ENCODE measurements around the gene PDGFC. TPM values are rescaled to one million over a fixed set of nuclear protein-coding genes. Genes with fewer than 3 reads are reported as not detected.

PDGFC gene
- total and polyA plus RNA-seq, 4 experiments from 2014 or later = 0.29 TPM; not detected in 3

DNA sequence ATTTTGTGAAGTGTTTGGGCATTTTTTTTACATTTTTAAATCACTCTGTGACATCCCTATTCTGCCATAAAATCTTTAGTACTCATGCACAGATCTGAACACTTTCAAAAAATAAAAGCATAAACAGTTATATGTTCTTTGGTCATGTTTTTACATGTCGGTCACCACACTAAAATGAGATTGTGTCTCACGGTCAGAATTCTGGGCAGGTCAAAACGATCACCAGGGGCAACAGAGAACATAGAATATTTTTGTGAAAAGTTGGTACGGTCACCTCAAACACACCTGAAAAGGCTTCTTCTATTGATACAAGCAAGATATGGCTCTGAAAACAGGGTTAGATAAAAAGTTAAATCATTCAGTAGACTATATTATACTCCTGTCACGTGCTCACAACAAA, 189.1 kb downstream of the PDGFC start:
- POLR2A ChIA-PET (ENCODE audit: partially characterized antibody) = no interaction called here

DNA sequence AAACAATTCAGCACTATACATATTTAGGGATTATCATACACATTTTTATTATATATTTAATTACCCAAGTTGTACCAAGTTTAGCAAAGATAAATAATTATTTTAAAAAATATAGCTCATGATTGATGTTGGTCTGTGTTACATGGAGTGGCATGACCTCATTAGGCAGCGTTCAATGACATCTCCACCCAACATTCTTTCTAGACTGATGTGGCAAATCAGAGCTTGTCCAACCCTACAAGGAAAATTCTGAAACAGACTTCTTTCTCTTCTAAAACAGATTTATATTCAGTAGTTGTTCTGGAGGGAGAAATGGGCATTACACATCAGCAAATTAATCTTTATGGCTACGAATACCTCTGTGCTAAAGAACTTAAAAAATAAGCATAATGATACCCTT, 189.7 kb downstream of the PDGFC start:
- intact Hi-C loops (cut with micrococcal nuclease) = no loop called here
- H3K36me3 Mint-ChIP-seq = no peaks in the 10 kb centered on the region
- no peaks in the 10 kb centered on the region for H3K27me3 Mint-ChIP-seq
- no peaks in the 10 kb centered on the region for H3K27me3 ChIP-seq (ENCODE audit: insufficient read depth, low read length)
- H3K4me3 Mint-ChIP-seq = no peak overlapping the region
- no peaks in the 10 kb centered on the region for H3K4me1 Mint-ChIP-seq
- no peak for DNase-seq
- no peaks in the 10 kb centered on the region for H3K9me3 ChIP-seq (ENCODE audit: control insufficient read depth in 1 of 2, low read length in 2 of 2)
- H3K27ac Mint-ChIP-seq = no peak overlapping the region
- no peak overlapping the region for H3K27ac ChIP-seq (ENCODE audit: low read depth, low read length)
- ChIA-PET POLR2A (ENCODE audit: partially characterized antibody) (no interaction called here), CTCF (ENCODE audit: partially characterized antibody) (no interaction called here)
- H3K4me1 ChIP-seq (ENCODE audit: insufficient read depth, low read length) = no peaks in the 10 kb centered on the region
- no peak overlapping the region for H3K4me3 ChIP-seq (ENCODE audit: low read length in 2 of 2)
- peaks cover 0 to 10% (median 3%) of the 10 kb centered on the region in 8 donors for H3K9me3 Mint-ChIP-seq
- no peaks in the 10 kb centered on the region for H3K36me3 ChIP-seq (ENCODE audit: insufficient read depth, low read length)

More for the DNA sequence above, 189.1 kb downstream of the PDGFC start:
- CTCF ChIA-PET (ENCODE audit: partially characterized antibody) = no interaction called here
- Mint-ChIP-seq H3K27ac (no peak overlapping the region), H3K4me3 (no peak overlapping the region), H3K9me3 (peaks cover 0 to 9% (median 2%) of the 10 kb centered on the region in 8 donors), H3K4me1 (no peaks in the 10 kb centered on the region), H3K27me3 (no peaks in the 10 kb centered on the region), H3K36me3 (no peaks in the 10 kb centered on the region)
- H3K36me3 ChIP-seq (ENCODE audit: insufficient read depth, low read length) = no peaks in the 10 kb centered on the region
- intact Hi-C loops (cut with micrococcal nuclease) = no loop called here
- no peaks in the 10 kb centered on the region for H3K4me1 ChIP-seq (ENCODE audit: insufficient read depth, low read length)
- no peak overlapping the region for H3K4me3 ChIP-seq (ENCODE audit: low read length in 2 of 2)
- H3K27ac ChIP-seq (ENCODE audit: low read depth, low read length) = no peak overlapping the region
- no peak for DNase-seq
- H3K9me3 ChIP-seq (ENCODE audit: control insufficient read depth in 1 of 2, low read length in 2 of 2) = no peaks in the 10 kb centered on the region
- no peaks in the 10 kb centered on the region for H3K27me3 ChIP-seq (ENCODE audit: insufficient read depth, low read length)

DNA sequence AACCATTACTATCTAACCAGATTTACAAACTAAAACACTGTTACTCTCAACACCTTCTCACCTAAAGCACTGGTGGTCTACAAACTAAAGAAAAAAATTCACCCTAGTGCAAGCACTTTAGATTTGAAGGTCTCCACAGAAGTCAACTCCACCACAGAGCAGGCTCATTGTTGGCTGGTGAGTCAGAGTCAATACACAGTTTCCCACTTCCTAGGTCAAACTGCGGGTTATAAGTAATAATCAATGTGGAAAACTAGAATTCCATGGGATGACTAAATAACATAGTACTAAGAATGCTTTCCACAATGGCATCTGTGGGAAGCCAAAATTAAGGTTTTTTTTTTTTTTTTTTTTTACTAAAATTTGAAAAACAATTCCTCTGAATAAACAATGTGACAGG, 191.8 kb downstream of the PDGFC start:
- intact Hi-C loops (cut with micrococcal nuclease) = no loop called here

DNA sequence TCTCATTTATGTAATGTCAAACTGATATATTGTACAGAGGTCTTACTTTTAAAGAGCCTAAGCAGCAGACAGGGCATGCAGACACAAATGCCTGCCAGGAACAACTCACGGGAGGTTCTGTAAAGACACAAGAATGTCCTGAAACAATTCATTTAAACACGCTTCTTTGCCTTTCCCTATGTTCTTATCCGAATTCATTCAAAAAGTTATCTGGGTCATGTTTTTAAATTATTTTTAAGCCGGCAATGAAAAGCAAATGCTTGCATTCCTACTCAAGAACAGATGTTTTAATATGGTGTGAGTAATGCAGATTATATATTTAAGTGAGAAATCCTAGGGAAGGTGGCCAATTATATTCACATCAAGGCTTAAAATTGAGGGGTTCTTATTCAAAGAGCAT, 192.6 kb downstream of the PDGFC start:
- Histone ChIP-seq H3K27ac (ENCODE audit: low read depth, low read length) (no peak overlapping the region), H3K9me3 (ENCODE audit: control insufficient read depth in 1 of 2, low read length in 2 of 2) (no peaks in the 10 kb centered on the region), H3K36me3 (ENCODE audit: insufficient read depth, low read length) (no peaks in the 10 kb centered on the region), H3K27me3 (ENCODE audit: insufficient read depth, low read length) (no peaks in the 10 kb centered on the region), H3K4me1 (ENCODE audit: insufficient read depth, low read length) (no peaks in the 10 kb centered on the region), H3K4me3 (ENCODE audit: low read length in 2 of 2) (no peak overlapping the region)
- Mint-ChIP-seq H3K27ac (no peak overlapping the region), H3K27me3 (no peaks in the 10 kb centered on the region), H3K9me3 (peaks cover 0 to 10% (median 2%) of the 10 kb centered on the region in 8 donors), H3K36me3 (no peaks in the 10 kb centered on the region), H3K4me3 (no peak overlapping the region), H3K4me1 (no peaks in the 10 kb centered on the region)
- intact Hi-C loops (cut with micrococcal nuclease) = no loop called here
- no peak for DNase-seq
- ChIA-PET POLR2A (ENCODE audit: partially characterized antibody) (no interaction called here), CTCF (ENCODE audit: partially characterized antibody) (no interaction called here)

More for the DNA sequence above, 191.8 kb downstream of the PDGFC start:
- DNase-seq = no peak
- H3K4me3 Mint-ChIP-seq = no peak overlapping the region
- no peaks in the 10 kb centered on the region for H3K4me1 Mint-ChIP-seq
- CTCF ChIA-PET (ENCODE audit: partially characterized antibody) = interaction anchor here (0.7 kb wide), 1 partner anchor 42 kb away, joined by 3 read pairs; no protein-coding TSS in a partner anchor
- Histone ChIP-seq H3K36me3 (ENCODE audit: insufficient read depth, low read length) (no peaks in the 10 kb centered on the region), H3K27ac (ENCODE audit: low read depth, low read length) (no peak overlapping the region), H3K9me3 (ENCODE audit: control insufficient read depth in 1 of 2, low read length in 2 of 2) (no peaks in the 10 kb centered on the region), H3K4me3 (ENCODE audit: low read length in 2 of 2) (no peak overlapping the region), H3K27me3 (ENCODE audit: insufficient read depth, low read length) (no peaks in the 10 kb centered on the region), H3K4me1 (ENCODE audit: insufficient read depth, low read length) (no peaks in the 10 kb centered on the region)
- H3K27ac Mint-ChIP-seq = no peak overlapping the region
- POLR2A ChIA-PET (ENCODE audit: partially characterized antibody) = no interaction called here
- H3K9me3 Mint-ChIP-seq = peaks cover 0 to 10% (median 3%) of the 10 kb centered on the region in 8 donors
- H3K36me3 Mint-ChIP-seq = no peaks in the 10 kb centered on the region
- no peaks in the 10 kb centered on the region for H3K27me3 Mint-ChIP-seq

DNA sequence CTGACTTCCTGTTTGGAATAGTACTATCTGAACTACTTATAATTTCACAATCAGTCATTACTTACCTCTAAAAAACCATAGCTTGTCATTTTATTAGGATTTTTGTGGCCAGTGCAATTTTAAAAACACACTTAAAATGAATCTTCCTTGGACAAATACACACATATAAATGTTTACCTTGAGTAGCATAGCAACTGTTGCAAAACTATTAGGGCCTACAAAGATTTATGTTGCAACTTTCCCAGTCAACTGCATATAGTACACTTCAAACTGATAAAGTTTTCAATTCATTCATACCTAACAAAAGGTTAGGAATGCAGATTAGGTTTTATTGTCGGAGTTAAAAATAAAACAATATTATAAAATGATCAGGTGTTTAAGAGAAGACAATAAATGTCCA, 193.0 kb downstream of the PDGFC start:
- H3K4me3 Mint-ChIP-seq = no peak overlapping the region
- no peaks in the 10 kb centered on the region for H3K27me3 Mint-ChIP-seq
- ChIA-PET CTCF (ENCODE audit: partially characterized antibody) (no interaction called here), POLR2A (ENCODE audit: partially characterized antibody) (no interaction called here)
- H3K27me3 ChIP-seq (ENCODE audit: insufficient read depth, low read length) = no peaks in the 10 kb centered on the region
- H3K9me3 Mint-ChIP-seq = peaks cover 0 to 6% (median 1%) of the 10 kb centered on the region in 8 donors
- no peaks in the 10 kb centered on the region for H3K4me1 ChIP-seq (ENCODE audit: insufficient read depth, low read length)
- no peak overlapping the region for H3K27ac ChIP-seq (ENCODE audit: low read depth, low read length)
- no peaks in the 10 kb centered on the region for H3K4me1 Mint-ChIP-seq
- intact Hi-C loops (cut with micrococcal nuclease) = no loop called here
- no peaks in the 10 kb centered on the region for H3K9me3 ChIP-seq (ENCODE audit: control insufficient read depth in 1 of 2, low read length in 2 of 2)
- H3K4me3 ChIP-seq (ENCODE audit: low read length in 2 of 2) = no peak overlapping the region
- no peak for DNase-seq
- no peaks in the 10 kb centered on the region for H3K36me3 Mint-ChIP-seq
- no peaks in the 10 kb centered on the region for H3K36me3 ChIP-seq (ENCODE audit: insufficient read depth, low read length)
- H3K27ac Mint-ChIP-seq = no peak overlapping the region

DNA sequence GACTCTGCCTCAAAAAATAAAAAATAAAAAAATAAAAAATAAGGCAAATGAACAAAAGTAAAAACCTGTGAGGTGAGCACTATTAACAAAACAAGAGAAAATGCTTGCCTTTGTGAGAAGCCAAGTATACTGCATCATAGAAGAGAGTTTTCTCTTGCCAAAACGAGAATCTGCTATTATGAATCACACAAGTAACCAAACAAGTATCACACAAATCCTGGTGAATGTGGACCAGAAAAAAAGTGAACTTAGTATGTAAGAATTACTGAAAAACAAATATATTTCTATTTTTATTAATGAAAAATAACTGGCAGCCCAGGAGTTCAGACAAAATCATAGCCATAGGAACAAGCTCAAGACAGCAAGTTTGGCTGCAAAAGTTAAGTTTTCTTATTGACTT, 193.5 kb downstream of the PDGFC start:
- no peak for DNase-seq
- H3K27ac Mint-ChIP-seq = no peak overlapping the region
- Histone ChIP-seq H3K36me3 (ENCODE audit: insufficient read depth, low read length) (no peaks in the 10 kb centered on the region), H3K27ac (ENCODE audit: low read depth, low read length) (no peak overlapping the region), H3K27me3 (ENCODE audit: insufficient read depth, low read length) (no peaks in the 10 kb centered on the region), H3K9me3 (ENCODE audit: control insufficient read depth in 1 of 2, low read length in 2 of 2) (no peaks in the 10 kb centered on the region), H3K4me3 (ENCODE audit: low read length in 2 of 2) (no peak overlapping the region), H3K4me1 (ENCODE audit: insufficient read depth, low read length) (no peaks in the 10 kb centered on the region)
- peaks cover 0 to 4% (median under 1%) of the 10 kb centered on the region in 8 donors for H3K9me3 Mint-ChIP-seq
- H3K4me3 Mint-ChIP-seq = no peak overlapping the region
- POLR2A ChIA-PET (ENCODE audit: partially characterized antibody) = no interaction called here
- CTCF ChIA-PET (ENCODE audit: partially characterized antibody) = no interaction called here
- intact Hi-C loops (cut with micrococcal nuclease) = no loop called here
- no peaks in the 10 kb centered on the region for H3K36me3 Mint-ChIP-seq
- no peaks in the 10 kb centered on the region for H3K27me3 Mint-ChIP-seq
- no peaks in the 10 kb centered on the region for H3K4me1 Mint-ChIP-seq

DNA sequence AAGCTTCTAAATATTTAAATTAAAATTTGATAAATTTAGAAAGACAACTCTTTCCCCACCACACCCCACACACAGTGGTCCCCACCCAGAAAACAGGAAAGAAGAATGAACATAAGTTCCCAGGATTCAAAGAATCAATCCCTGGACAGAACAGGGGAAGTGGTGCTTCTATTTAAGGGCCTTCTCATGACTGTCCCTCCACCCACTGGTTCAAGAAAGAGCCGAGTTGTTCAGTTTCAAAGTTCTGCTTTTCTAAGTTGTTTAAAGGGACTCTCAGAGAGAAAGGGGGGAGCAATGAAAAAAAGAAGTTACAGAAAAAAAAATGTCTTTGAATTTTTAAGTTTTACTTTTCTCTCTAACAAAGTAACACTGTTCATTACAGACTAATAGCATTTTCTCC, 195.8 kb downstream of the PDGFC start:
- DNase-seq = no peak
- intact Hi-C loops (cut with micrococcal nuclease) = no loop called here
- Histone ChIP-seq H3K9me3 (ENCODE audit: control insufficient read depth in 1 of 2, low read length in 2 of 2) (no peaks in the 10 kb centered on the region), H3K4me1 (ENCODE audit: insufficient read depth, low read length) (no peaks in the 10 kb centered on the region), H3K4me3 (ENCODE audit: low read length in 2 of 2) (no peak overlapping the region), H3K27me3 (ENCODE audit: insufficient read depth, low read length) (no peaks in the 10 kb centered on the region), H3K27ac (ENCODE audit: low read depth, low read length) (no peak overlapping the region), H3K36me3 (ENCODE audit: insufficient read depth, low read length) (no peaks in the 10 kb centered on the region)
- POLR2A ChIA-PET (ENCODE audit: partially characterized antibody) = no interaction called here
- no peaks in the 10 kb centered on the region for H3K4me1 Mint-ChIP-seq
- no peaks in the 10 kb centered on the region for H3K27me3 Mint-ChIP-seq
- peaks cover 0 to 2% (median under 1%) of the 10 kb centered on the region in 8 donors for H3K9me3 Mint-ChIP-seq
- H3K27ac Mint-ChIP-seq = no peak overlapping the region
- H3K36me3 Mint-ChIP-seq = no peaks in the 10 kb centered on the region
- H3K4me3 Mint-ChIP-seq = no peak overlapping the region
- CTCF ChIA-PET (ENCODE audit: partially characterized antibody) = no interaction called here

DNA sequence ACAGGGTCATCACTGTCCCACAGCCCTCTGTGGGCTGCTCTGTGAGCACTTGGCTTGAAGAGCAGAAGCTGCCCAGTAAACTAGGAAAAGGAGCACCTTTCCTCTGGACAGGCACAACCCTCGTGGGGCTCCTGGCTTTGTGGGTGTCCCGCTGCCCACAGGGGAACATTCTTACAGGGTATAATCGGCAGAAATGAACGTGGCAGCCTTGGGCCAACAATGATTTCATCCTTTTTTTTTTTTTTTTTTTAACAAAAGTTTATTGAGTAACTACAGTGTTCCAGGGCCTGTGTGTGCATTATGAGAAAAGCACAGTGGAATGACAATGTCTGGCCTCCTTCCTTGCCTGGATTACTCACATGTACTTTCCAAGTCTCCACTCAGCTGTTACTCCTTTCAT, 197.2 kb downstream of the PDGFC start:
- H3K27me3 Mint-ChIP-seq = no peaks in the 10 kb centered on the region
- no peaks in the 10 kb centered on the region for H3K36me3 Mint-ChIP-seq
- Histone ChIP-seq H3K4me3 (ENCODE audit: low read length in 2 of 2) (no peak overlapping the region), H3K9me3 (ENCODE audit: control insufficient read depth in 1 of 2, low read length in 2 of 2) (no peaks in the 10 kb centered on the region), H3K4me1 (ENCODE audit: insufficient read depth, low read length) (no peaks in the 10 kb centered on the region), H3K27me3 (ENCODE audit: insufficient read depth, low read length) (no peaks in the 10 kb centered on the region), H3K36me3 (ENCODE audit: insufficient read depth, low read length) (no peaks in the 10 kb centered on the region), H3K27ac (ENCODE audit: low read depth, low read length) (no peak overlapping the region)
- no peak overlapping the region for H3K4me3 Mint-ChIP-seq
- POLR2A ChIA-PET (ENCODE audit: partially characterized antibody) = no interaction called here
- CTCF ChIA-PET (ENCODE audit: partially characterized antibody) = no interaction called here
- H3K27ac Mint-ChIP-seq = no peak overlapping the region
- peaks cover 0 to 2% (median 0%) of the 10 kb centered on the region in 8 donors for H3K9me3 Mint-ChIP-seq
- intact Hi-C loops (cut with micrococcal nuclease) = no loop called here
- no peaks in the 10 kb centered on the region for H3K4me1 Mint-ChIP-seq
- DNase-seq = no peak
